AG04449 (cell line): ENCODE measurements around the gene ANKRD22.

ENCODE experiments used
- CTCF ChIA-PET: fragments of 350-600 bp; formaldehyde crosslinking; extraction: SDS; loops from one replicate; lab custom pipeline; 2021; ENCODE audit warnings: antibody characterized with exemption; lab: Yijun Ruan, JAX
- POLR2A ChIA-PET: fragments of 400-600, 350-600 bp; formaldehyde crosslinking; extraction: SDS; loops from one replicate; lab custom pipeline; 2020; ENCODE audit warnings: antibody characterized with exemption, inconsistent platforms; lab: Yijun Ruan, JAX
- DNase-seq: peaks from one replicate; pipeline ENCODE4 v3.0.0-alpha.2; 2010; ENCODE audit warnings: low read depth, low spot score
- H3K4me3 ChIP-seq: 2 replicates; pipeline ENCODE4 v1.5.1; 2011; ENCODE audit warnings: low read depth, mild to moderate bottlenecking, control low read depth, low read length
- CTCF ChIP-seq: IDR thresholded peaks from one replicate; pipeline ENCODE4 v1.5.1; 2011; ENCODE audit warnings: mild to moderate bottlenecking, moderate library complexity, low read length, control low read depth, inconsistent platforms; ENCODE audit not compliant: insufficient read depth; ENCODE audit errors: missing control alignments

ANKRD22 gene

GRCh38 chr10:88854684-88855083 lies 3.0 kb upstream of the ANKRD22 start:
- no peak for DNase-seq
- ChIA-PET POLR2A (no interaction called here), CTCF (interaction anchor here (1.1 to 11.9 kb wide), 2 partner anchors 19 to 71 kb away, joined by 3 to 84 read pairs; no protein-coding TSS in a partner anchor)
- no peak for TF ChIP-seq CTCF
- H3K4me3 ChIP-seq, result no peak overlapping the region

DNA sequence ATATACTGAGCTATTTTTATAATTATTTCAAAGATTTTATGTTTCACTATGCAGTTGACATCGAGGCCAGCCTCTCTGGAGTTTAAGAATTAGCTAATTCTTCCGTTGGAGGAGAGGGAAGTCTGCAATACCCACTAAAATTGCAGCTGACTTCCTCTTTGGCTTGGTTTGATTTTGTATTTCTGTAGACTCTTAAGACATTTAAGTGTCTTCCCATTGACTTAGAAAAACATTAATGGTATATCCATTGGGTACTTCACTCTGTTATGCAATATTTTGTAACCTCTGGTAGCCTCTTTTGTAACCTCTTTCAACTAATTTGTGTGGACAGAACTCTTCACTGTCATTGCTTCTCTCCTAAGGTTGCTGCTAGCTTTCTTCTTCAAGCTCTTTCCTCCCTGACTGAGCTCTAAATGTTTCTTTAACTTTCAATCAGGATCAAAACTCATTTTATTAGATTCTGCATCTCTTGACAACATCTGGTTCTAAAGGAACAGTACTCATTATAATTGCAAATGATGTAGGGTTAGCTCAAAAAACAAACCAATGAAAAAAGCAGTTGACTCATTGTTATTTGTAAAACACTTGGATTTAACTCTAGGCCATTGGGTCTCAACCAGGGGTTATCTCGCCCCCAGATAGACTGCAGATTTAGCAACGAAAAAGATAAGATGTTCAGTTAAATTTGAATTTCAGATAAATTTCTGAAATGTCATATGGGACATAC lies 1.7 kb upstream of the ANKRD22 start:
- no peak for DNase-seq
- ChIA-PET POLR2A (no interaction called here), CTCF (interaction anchor here (0.9 to 3.1 kb wide), 4 partner anchors 16 to 81 kb away, joined by 3 to 18 read pairs (median 8); no protein-coding TSS in a partner anchor)
- no peak for TF ChIP-seq CTCF
- H3K4me3 ChIP-seq, result no peak overlapping the region

DNA sequence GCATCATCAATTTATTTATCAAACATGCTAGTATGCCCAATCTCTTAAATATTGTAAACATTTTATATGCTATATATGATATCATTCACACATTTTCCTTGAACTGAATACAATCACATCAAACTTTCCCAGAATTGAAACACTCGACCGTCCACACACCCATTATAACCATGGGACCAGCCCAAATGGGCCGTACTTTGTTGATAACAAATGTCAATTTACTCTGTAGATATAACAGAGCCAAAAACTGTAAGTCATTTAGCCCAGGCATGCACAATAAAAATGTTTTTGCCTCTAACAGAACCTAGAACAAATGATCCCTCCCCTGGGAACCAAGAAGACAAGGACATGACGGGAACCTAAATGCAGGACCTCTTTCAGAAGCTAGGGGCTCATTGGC lies 683 bp upstream of the ANKRD22 start:
- H3K4me3 ChIP-seq, result no peak overlapping the region
- ChIA-PET CTCF (interaction anchor here (1.9 to 3.1 kb wide), 3 partner anchors 17 to 80 kb away, joined by 6 to 18 read pairs (median 11); no protein-coding TSS in a partner anchor), POLR2A (no interaction called here)
- DNase-seq, result no peak
- no peak for TF ChIP-seq CTCF

- CTCF ChIA-PET, result interaction anchor here (1.0 to 3.1 kb wide), 3 partner anchors 15 to 84 kb away, joined by 3 to 18 read pairs (median 11); no protein-coding TSS in a partner anchor
- H3K4me3 ChIP-seq, result no peak overlapping the region
- TF ChIP-seq CTCF, result no peak
- POLR2A ChIA-PET, result no interaction called here
- DNase-seq, result no peak
These were observed 932 bp downstream of the ANKRD22 start for GRCh38 chr10:88850712-88851111.

DNA sequence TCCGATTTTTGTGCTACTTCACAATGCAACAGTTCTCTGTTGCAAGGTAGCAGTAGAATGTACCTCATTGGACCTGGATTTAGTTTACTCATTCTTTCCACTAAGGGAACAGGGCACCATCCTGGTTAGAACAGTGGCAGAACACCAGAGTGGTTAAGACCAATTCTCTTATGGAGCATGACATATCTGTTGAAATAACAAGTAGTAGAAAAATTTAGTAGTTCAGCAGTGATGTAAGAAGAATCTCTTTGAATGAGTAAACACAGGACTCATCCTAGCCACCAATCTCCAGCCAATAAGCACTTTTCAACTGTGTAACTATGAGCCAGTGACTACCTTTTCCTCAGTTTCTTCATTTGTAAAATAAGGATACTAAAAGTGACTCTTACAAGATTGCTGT lies 2.4 kb downstream of the ANKRD22 start:
- no peak for DNase-seq
- H3K4me3 ChIP-seq, result no peak overlapping the region
- TF ChIP-seq CTCF, result no peak
- ChIA-PET POLR2A (interaction anchor here (1.3 kb wide), 1 partner anchor 83 kb away, joined by 3 read pairs; no protein-coding TSS in a partner anchor), CTCF (interaction anchor here (0.7 to 1.3 kb wide), 3 partner anchors 14 to 83 kb away, joined by 3 to 7 read pairs (median 7); no protein-coding TSS in a partner anchor)

DNA sequence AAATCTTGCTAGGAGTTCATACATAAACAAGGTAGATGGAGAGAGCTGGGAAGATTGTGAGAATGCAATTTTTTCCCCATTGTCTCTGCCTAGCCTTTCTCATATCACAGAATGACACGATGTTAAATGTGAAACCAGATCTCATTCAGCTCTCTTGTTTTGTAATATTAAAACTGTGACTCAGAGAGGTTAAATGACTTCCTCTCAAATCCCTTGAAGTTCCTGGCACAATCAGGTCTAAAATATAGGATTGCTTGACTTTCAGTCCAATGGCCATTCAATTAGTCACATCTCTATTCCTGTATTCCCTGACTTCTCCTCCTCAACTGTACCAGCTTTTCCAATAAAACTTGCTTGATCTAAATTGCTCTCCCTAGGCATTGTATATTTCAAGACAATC lies 3.1 kb downstream of the ANKRD22 start:
- DNase-seq, result no peak
- no peak for TF ChIP-seq CTCF
- POLR2A ChIA-PET, result interaction anchor here (1.3 kb wide), 1 partner anchor 84 kb away, joined by 3 read pairs; no protein-coding TSS in a partner anchor
- no peak overlapping the region for H3K4me3 ChIP-seq
- CTCF ChIA-PET, result interaction anchor here (0.7 to 6.5 kb wide), 5 partner anchors 8 to 86 kb away, joined by 3 to 103 read pairs (median 7); no protein-coding TSS in a partner anchor
